Kidney epithelial cell (primary cell): ENCODE results near the gene KIF17. TPM values are rescaled to one million over a fixed set of nuclear protein-coding genes. Genes with fewer than 3 reads are reported as not detected.

Experiments used
- DNase-seq: peaks from one replicate; pipeline ENCODE4 v3.0.0-alpha.2; 2010; ENCODE audit warnings: low read depth
- H3K27me3 ChIP-seq: 2 replicates; pipeline ENCODE4 v1.6.0; 2011; ENCODE audit warnings: low read length; ENCODE audit not compliant: control insufficient read depth, insufficient read depth
- H3K36me3 ChIP-seq: 2 replicates; pipeline ENCODE4 v1.5.1; 2011; ENCODE audit warnings: low read length; ENCODE audit not compliant: control insufficient read depth, insufficient read depth
- H3K4me3 ChIP-seq: 2 replicates; pipeline ENCODE4 v1.5.1; 2011; ENCODE audit warnings: low read depth, mild to moderate bottlenecking, control low read depth, low read length
- total RNA-seq: library from RNA; depleted of rRNA; stranded (reverse); fragments of >200 nt; gene quantifications from 2 replicates; pipeline ENCODE4 v1.2.3, GENCODE V29; 2015
- TF ChIP-seq, protein P1 (sequence below): IDR thresholded peaks from 2 replicates; pipeline ENCODE4 v1.5.1; 2011; ENCODE audit warnings: mild to moderate bottlenecking, moderate library complexity, low read length, control low read depth, inconsistent platforms; ENCODE audit not compliant: insufficient read depth, poor library complexity, severe bottlenecking

Gene KIF17
- total RNA-seq, 1 donor from 2014 or later, result 1.3 TPM

DNA sequence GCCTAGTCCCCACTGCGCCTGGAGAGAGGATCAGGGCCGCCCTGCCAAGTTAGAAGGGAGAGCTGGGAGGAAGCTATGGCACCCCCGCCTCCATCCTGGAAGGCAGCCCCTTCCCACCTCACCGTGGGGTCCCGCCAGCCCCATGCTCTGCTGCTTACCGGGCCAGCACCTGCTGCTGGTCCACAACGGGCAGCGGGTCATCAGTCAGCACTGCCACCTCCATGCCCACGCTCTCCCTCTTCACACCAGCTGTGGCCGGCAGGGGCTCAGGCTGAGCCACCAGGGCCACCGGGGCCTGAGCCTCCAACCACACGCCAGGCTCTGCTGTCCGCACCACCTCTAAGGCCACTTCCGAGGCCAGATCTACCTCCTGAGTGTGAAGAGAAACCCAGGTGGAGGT is 33.2 kb downstream of the KIF17 start:
- TF ChIP-seq, protein P1, sequence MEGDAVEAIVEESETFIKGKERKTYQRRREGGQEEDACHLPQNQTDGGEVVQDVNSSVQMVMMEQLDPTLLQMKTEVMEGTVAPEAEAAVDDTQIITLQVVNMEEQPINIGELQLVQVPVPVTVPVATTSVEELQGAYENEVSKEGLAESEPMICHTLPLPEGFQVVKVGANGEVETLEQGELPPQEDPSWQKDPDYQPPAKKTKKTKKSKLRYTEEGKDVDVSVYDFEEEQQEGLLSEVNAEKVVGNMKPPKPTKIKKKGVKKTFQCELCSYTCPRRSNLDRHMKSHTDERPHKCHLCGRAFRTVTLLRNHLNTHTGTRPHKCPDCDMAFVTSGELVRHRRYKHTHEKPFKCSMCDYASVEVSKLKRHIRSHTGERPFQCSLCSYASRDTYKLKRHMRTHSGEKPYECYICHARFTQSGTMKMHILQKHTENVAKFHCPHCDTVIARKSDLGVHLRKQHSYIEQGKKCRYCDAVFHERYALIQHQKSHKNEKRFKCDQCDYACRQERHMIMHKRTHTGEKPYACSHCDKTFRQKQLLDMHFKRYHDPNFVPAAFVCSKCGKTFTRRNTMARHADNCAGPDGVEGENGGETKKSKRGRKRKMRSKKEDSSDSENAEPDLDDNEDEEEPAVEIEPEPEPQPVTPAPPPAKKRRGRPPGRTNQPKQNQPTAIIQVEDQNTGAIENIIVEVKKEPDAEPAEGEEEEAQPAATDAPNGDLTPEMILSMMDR, result no peak
- H3K36me3 ChIP-seq, result no peaks in the 10 kb centered on the region

GRCh38 chr1:20684050-20684620 is 33.7 kb downstream of the KIF17 start:
- TF ChIP-seq, protein P1, result no peak
- no peaks in the 10 kb centered on the region for H3K36me3 ChIP-seq
- no peak for DNase-seq
- H3K27me3 ChIP-seq, result no peaks in the 10 kb centered on the region
- no peak overlapping the region for H3K4me3 ChIP-seq

More for the DNA sequence above, 33.2 kb downstream of the KIF17 start:
- H3K4me3 ChIP-seq, result no peak overlapping the region
- DNase-seq, result no peak
- H3K27me3 ChIP-seq, result no peaks in the 10 kb centered on the region

- TF ChIP-seq, protein P1, result no peak
- H3K4me3 ChIP-seq, result no peak overlapping the region
- DNase-seq, result no peak
- H3K36me3 ChIP-seq, result no peaks in the 10 kb centered on the region
- H3K27me3 ChIP-seq, result no peaks in the 10 kb centered on the region
These were observed 34.2 kb downstream of the KIF17 start for GRCh38 chr1:20683614-20684013.

DNA sequence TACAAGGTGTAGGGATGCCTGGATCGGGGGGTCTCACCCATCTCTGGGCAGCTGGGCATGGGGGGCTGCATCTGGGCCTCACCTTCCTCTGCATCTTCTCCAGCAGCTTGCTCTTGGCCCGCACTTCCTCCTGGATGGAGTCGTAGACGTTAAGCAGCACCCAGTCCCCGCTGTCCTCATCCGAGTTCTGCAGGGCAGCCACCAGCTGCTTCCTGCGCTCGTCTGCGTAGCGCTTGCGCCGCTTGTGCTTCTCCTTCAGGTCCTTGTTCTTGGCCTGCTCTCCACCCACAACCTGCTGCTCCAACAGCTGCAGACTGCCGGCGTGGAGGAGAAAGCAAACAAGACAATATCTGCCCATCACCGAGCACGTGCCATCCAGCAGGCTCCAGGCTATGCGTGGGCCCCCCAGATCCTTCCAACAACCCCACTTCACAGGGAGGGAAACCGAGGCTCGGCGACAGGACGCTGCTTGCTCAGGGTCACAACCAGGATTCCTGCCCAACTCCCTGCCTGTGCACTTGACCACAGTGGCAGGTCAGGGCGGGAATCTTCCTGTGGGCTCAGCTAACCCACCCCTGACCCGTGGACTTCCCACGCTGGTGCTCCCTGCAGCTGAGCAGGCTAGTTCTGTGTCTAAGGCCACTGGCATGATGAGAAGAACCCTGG is 35.1 kb downstream of the KIF17 start:
- DNase-seq, result no peak
- TF ChIP-seq, protein P1, result no peak
- no peaks in the 10 kb centered on the region for H3K36me3 ChIP-seq
- H3K4me3 ChIP-seq, result no peak overlapping the region
- no peaks in the 10 kb centered on the region for H3K27me3 ChIP-seq

GRCh38 chr1:20681999-20682398 is 35.8 kb downstream of the KIF17 start:
- no peaks in the 10 kb centered on the region for H3K27me3 ChIP-seq
- no peak overlapping the region for H3K4me3 ChIP-seq
- TF ChIP-seq, protein P1, result no peak
- H3K36me3 ChIP-seq, result no peaks in the 10 kb centered on the region
- DNase-seq, result no peak

GRCh38 chr1:20680269-20680668 is 37.5 kb downstream of the KIF17 start:
- Histone ChIP-seq H3K36me3 (no peaks in the 10 kb centered on the region), H3K4me3 (no peak overlapping the region), H3K27me3 (no peaks in the 10 kb centered on the region)
- TF ChIP-seq, protein P1, result no peak
- DNase-seq, result no peak
